Skin of body (tissue), 3 donors: ENCODE results near the gene SMURF2. TPM values are rescaled to one million over a fixed set of nuclear protein-coding genes. Genes with fewer than 3 reads are reported as not detected.

ENCODE experiments used
- DNase-seq: peaks from one replicate; lab custom pipeline; 2025; lab: John Stamatoyannopoulos, UW
- small RNA-seq: library from RNA; depleted of rRNA; stranded (forward); fragments of <200 nt; gene quantifications from one replicate; pipeline ENCODE3, GENCODE V24; 2014; ENCODE audit warnings: low replicate concordance
- total RNA-seq: library from RNA; depleted of rRNA; stranded (reverse); fragments of >200 nt; gene quantifications from one replicate; pipeline ENCODE4 v1.2.3, GENCODE V29; 2014

Gene SMURF2
- total RNA-seq, 1 donor from 2014 or later = 33.8 TPM

DNA sequence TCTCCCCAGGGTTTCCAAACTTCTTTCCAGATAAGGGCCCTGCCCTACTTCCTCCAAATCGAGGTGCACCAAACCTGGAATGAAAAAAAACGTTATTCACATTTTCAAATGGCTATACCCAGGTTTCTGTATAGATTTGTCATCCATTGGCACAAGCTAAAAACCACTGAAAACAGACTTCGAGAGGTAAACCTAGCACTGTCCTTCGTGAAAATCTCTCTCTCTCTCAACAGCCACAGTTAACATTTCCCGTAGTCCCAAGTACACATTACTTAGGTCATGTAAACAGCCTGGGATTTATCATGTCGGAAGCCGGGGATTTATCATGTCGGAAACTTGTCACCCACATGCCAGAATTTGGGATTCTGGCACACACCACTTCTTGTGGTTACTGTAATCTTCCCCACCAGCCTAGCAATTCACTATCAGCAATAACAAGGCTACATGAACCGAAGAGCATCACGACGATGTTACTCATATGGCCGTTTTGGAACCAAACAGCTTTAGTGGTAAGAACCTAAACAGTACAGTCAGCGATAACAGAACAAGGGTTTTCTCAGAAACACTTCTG, 157.3 kb downstream of the SMURF2 start:
- DNase-seq = peak; percentile 74

GRCh38 chr17:64503821-64504768, 158.0 kb downstream of the SMURF2 start:
- no peak for DNase-seq

- no peak for DNase-seq
These were observed 158.8 kb downstream of the SMURF2 start for GRCh38 chr17:64503341-64503740.

DNA sequence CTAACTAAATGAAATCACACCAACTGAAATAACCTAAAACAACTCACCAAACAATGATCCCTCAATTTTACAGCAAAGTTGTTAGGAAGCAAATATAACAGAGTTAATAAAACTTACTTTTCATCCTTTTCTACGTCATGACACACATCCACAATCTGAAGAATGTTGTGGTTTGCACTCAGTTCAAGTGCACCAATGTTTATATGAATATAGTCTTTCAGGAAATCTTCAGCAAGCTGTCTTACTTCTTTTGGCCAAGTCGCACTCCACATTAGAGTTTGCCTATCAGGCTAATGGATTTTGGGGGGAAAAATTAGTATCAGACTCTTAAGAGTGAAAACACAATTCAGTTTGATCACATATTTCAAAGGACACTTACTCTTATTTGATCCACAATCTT, 159.3 kb downstream of the SMURF2 start:
- no peak for DNase-seq

GRCh38 chr17:64502021-64502420, 160.1 kb downstream of the SMURF2 start:
- DNase-seq = no peak

- no peak for DNase-seq
These were observed 161.0 kb downstream of the SMURF2 start for GRCh38 chr17:64500862-64501765.

GRCh38 chr17:64500487-64500859, 161.6 kb downstream of the SMURF2 start:
- no peak for DNase-seq

DNA sequence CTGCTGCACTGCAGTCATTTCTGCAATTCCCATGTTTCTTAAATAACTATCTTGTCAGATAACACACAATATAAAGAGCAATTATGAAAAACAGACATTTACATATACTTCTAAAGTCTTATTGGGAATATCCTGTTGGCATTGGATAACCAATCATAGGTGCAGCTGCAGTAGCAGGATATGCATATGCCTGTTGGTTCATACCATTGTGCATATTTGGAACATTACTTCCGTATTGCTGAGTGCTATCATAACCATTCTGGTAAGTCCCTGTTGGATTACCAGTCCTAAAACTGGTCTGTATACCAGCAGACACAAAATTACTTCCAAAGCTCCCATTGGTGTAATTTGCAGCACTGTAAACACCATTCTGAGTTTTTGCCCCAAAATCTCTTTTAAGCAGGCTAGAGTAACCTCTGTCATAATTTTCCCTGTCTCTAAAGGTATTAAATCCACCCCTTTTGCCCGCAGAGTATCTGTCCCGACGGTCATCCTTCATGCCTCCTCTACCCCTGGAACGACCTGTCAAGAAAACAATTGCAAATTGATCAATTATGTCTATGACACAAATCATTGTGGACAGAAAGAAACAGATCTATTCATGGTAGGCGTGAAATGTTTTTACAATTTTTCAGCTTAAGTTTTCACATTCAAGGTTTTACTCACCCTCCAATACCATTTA, 162.2 kb downstream of the SMURF2 start:
- DNase-seq = no peak

DNA sequence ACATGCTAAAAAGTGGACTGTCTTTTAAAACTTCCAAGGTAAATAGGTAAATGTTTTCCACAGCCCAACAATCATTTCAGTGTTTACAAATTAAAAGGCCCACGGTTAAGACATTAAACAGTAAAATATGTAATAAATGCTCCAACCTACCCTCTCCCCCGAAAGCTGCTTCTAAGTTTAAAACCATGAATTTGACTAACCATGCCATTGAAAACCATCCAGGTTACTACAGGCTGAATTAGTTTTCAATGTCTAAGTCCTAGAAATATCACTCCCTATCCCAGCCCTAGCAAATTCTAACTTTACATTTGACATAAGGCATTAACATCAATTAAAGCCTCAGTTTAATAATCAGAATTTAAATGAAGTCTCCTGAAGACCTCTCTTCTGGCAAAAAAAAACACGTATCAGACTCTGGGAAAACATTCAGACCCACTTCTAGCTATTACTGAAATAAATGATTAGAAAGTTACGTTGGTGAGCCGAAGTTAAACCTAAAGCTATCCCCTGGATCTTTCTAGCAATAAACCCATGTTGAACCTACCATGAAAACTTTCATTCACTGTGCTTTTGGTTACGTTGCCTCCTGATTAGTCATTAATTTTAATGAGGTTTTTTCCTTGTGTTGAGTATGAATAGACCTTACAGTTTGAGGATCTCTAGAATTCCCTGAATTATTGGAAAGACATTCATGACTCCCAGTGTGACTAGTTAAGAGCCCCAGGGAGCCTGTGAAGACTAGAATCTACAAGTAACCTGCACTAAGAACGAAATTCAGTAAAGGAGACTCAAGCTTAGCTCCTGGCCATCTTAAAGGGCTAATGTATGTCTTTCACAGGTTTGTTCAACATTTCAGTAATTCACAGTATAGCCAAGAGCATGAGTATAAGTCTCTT, 163.6 kb downstream of the SMURF2 start:
- DNase-seq = no peak

GRCh38 chr17:64497565-64498035, 164.5 kb downstream of the SMURF2 start:
- no peak for DNase-seq

DNA sequence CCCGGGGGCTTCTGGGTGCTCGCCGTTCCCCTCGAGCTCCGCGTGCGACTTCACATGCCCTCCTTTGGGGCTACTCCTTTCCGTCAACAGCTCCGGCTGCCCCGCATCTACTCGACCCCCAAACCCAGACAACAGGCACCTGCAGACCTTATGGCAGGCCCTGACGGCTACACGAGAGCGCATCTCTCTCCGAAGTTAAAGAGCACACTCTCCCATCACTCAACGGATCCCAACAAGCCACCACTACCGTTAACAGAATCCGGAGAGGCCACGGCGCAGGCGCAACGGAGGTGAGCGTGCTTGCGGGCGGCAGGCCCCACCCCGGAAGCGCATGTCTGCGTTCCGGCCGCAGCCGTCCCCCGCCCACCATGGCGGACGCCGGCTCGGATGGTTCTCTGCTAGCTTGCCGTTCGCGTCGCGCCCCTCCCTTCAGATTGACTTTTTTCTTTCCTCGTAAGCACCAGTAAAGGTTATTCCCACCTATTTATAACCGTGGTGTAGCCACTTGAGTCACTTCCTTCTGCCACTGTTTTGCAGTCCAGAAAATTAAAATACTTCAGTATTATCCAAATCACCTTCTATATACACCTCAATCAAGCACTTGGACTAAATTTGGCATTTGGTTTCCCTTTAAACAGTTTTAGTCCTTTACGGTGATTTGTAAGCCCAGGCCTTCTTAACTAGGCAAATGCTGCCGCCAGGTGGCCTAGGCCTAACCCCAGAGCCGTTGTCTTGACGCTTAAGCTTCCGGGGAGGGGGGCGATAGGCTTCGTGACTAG, 165.1 kb downstream of the SMURF2 start, which contains the start of gene POLG2:
Gene POLG2 (minus strand): TSS at position 269 of the 779 bp plus-strand sequence. CDS start 86 bp downstream, at position 183.
- peak; percentile 82 for DNase-seq

GRCh38 chr17:64496348-64496785, 165.7 kb downstream of the SMURF2 start:
- no peak for DNase-seq

Small RNA genes within 50 kb of the gene (small RNA-seq; reads per million reads assigned to genes)
- not detected for gene AC009994.1

Other genes starting within 250 kb of the SMURF2 start
- 5.2 TPM for gene MILR1, start 213.2 kb downstream of the SMURF2 start, total RNA-seq
- 15.4 TPM for gene POLG2, start 165.3 kb downstream of the SMURF2 start, total RNA-seq
- gene DDX5, start 156.0 kb downstream of the SMURF2 start, total RNA-seq = 423 TPM
- gene CEP95, start 155.3 kb downstream of the SMURF2 start, total RNA-seq = 82.7 TPM